Osteoblast (primary cell): Measurements from ENCODE around the gene DIP2B. TPM values are rescaled to one million over a fixed set of nuclear protein-coding genes. Genes with fewer than 3 reads are reported as not detected.

Experiments
- DNase-seq: peaks from one replicate; pipeline ENCODE4 v3.0.0; 2011; ENCODE audit warnings: low spot score, mixed read lengths; ENCODE audit not compliant: insufficient read length; ENCODE audit errors: missing footprints
- H2AFZ ChIP-seq: 2 replicates; pipeline ENCODE4 v1.6.0; 2011; ENCODE audit warnings: mild to moderate bottlenecking, low read length
- H3K27ac ChIP-seq: 2 replicates; pipeline ENCODE4 v1.5.1; 2011; ENCODE audit warnings: mild to moderate bottlenecking, low read depth, low read length, moderate library complexity
- H3K27me3 ChIP-seq: 2 replicates; pipeline ENCODE4 v1.6.0; 2012; ENCODE audit warnings: mild to moderate bottlenecking, control low read depth, inconsistent platforms, low read length, moderate library complexity; ENCODE audit not compliant: insufficient read depth
- H3K36me3 ChIP-seq: 2 replicates; pipeline ENCODE4 v1.5.1; 2011; ENCODE audit warnings: mild to moderate bottlenecking, low read length, control low read depth, moderate library complexity; ENCODE audit not compliant: insufficient read depth
- H3K4me1 ChIP-seq: 2 replicates; pipeline ENCODE4 v1.5.1; 2011; ENCODE audit warnings: mild to moderate bottlenecking, low read length, control low read depth, moderate library complexity; ENCODE audit not compliant: insufficient read depth
- H3K4me2 ChIP-seq: 2 replicates; pipeline ENCODE4 v1.6.0; 2011; ENCODE audit warnings: mild to moderate bottlenecking, low read length; ENCODE audit not compliant: insufficient read depth
- H3K4me3 ChIP-seq: fragments of 200-600 bp; sonication (generic); 3 replicates; pipeline ENCODE4 v1.5.1; 2012; ENCODE audit warnings: mild to moderate bottlenecking, low read length, inconsistent platforms; ENCODE audit not compliant: insufficient read depth
- H3K79me2 ChIP-seq: 2 replicates; pipeline ENCODE4 v1.6.0; 2012; ENCODE audit warnings: mild to moderate bottlenecking, low read length, control low read depth, inconsistent platforms; ENCODE audit not compliant: insufficient read depth
- H3K9me3 ChIP-seq: 2 replicates; pipeline ENCODE4 v1.5.1; 2011; ENCODE audit warnings: low read depth, low read length, control low read depth
- H4K20me1 ChIP-seq: 2 replicates; pipeline ENCODE4 v1.6.0; 2012; ENCODE audit warnings: mild to moderate bottlenecking, low read length, control low read depth; ENCODE audit not compliant: insufficient read depth
- total RNA-seq: library from RNA; depleted of rRNA; stranded (reverse); fragments of >200 nt; gene quantifications from 2 replicates; pipeline ENCODE4 v1.2.3, GENCODE V29; 2012
- TF ChIP-seq, protein P1 (sequence below): IDR thresholded peaks from 2 replicates; pipeline ENCODE4 v1.5.1; 2011; ENCODE audit warnings: mild to moderate bottlenecking, low read depth, low read length, moderate library complexity; ENCODE audit errors: extremely low read depth

The DIP2B gene
- total RNA-seq, 1 donor = 28.2 TPM

DNA sequence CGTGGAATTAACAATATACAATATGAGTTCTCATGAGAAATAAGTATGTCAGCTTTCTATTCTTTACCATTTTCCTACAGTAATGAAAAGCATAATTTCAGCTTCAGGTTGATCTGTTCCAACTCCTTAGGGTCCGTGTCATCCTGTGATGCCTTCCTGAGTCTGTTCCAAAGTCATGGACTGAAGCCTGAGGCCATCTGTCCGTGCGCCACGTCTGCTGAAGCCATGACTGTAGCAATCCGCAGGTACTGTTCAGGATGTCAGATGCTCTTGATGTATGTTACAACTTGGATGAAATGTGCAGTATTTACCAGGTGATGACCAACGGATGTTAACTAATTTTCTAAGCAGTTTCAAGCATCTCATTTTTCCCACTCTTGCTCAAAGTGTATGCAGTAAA lies 192.1 kb downstream of the DIP2B start:
- no peak overlapping the region for H3K27ac ChIP-seq
- no peak for DNase-seq
- no peaks in the 10 kb centered on the region for H3K27me3 ChIP-seq
- H3K4me3 ChIP-seq = no peak overlapping the region
- TF ChIP-seq, protein P1, sequence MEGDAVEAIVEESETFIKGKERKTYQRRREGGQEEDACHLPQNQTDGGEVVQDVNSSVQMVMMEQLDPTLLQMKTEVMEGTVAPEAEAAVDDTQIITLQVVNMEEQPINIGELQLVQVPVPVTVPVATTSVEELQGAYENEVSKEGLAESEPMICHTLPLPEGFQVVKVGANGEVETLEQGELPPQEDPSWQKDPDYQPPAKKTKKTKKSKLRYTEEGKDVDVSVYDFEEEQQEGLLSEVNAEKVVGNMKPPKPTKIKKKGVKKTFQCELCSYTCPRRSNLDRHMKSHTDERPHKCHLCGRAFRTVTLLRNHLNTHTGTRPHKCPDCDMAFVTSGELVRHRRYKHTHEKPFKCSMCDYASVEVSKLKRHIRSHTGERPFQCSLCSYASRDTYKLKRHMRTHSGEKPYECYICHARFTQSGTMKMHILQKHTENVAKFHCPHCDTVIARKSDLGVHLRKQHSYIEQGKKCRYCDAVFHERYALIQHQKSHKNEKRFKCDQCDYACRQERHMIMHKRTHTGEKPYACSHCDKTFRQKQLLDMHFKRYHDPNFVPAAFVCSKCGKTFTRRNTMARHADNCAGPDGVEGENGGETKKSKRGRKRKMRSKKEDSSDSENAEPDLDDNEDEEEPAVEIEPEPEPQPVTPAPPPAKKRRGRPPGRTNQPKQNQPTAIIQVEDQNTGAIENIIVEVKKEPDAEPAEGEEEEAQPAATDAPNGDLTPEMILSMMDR = no peak
- H3K4me1 ChIP-seq = no peaks in the 10 kb centered on the region
- no peak overlapping the region for H3K4me2 ChIP-seq
- no peaks in the 10 kb centered on the region for H3K9me3 ChIP-seq
- no peaks in the 10 kb centered on the region for H3K79me2 ChIP-seq
- H2AFZ ChIP-seq = no peak overlapping the region
- peaks cover 38% of the 10 kb centered on the region for H3K36me3 ChIP-seq
- H4K20me1 ChIP-seq = no peaks in the 10 kb centered on the region

DNA sequence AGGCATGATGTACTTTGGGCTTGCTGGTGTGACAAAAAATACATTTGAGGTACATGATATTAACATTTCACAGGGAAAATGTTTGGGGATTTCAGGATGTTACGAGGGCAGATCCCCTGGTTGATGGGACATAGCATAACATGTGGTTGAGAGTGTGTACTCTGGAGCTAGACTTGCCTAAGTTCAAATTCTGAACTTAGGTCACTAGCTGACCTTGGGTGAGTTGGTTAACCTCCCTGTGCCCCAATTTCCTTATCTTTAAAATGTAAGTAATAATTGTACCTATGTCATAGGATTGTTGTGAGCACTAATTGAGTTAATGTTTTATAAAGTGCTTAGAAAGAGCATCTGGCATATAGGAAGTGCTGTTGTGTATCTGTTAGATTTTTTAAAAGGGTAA lies 194.4 kb downstream of the DIP2B start:
- H3K36me3 ChIP-seq = peaks cover 38% of the 10 kb centered on the region
- H2AFZ ChIP-seq = no peak overlapping the region
- H3K27ac ChIP-seq = no peak overlapping the region
- no peak for DNase-seq
- no peaks in the 10 kb centered on the region for H3K79me2 ChIP-seq
- H3K4me3 ChIP-seq = no peak overlapping the region
- no peaks in the 10 kb centered on the region for H4K20me1 ChIP-seq
- TF ChIP-seq, protein P1 = no peak
- H3K27me3 ChIP-seq = no peaks in the 10 kb centered on the region
- H3K4me2 ChIP-seq = no peak overlapping the region
- H3K9me3 ChIP-seq = no peaks in the 10 kb centered on the region
- no peaks in the 10 kb centered on the region for H3K4me1 ChIP-seq

DNA sequence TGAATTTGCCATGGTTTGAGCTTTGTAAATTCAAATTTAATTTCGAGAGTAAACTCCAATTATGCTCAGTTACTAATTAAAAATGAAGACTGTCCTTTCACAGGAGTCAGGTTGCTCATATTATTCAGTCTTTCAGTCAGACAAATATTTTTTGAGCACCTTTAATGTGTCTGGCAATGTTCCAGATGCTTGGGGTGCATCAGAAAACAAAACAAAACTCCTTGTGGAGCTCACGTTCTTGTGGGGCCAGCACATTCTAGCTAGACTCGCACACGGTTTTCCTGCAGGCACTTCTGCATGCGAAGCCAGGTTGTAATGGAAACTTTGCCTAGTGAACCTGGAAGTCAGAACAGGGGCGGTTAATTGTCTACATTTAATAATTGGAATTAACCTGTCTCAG lies 195.2 kb downstream of the DIP2B start:
- Histone ChIP-seq H3K4me3 (no peak overlapping the region), H3K27me3 (no peaks in the 10 kb centered on the region), H4K20me1 (no peaks in the 10 kb centered on the region), H3K9me3 (no peaks in the 10 kb centered on the region), H3K27ac (no peak overlapping the region), H3K4me1 (no peaks in the 10 kb centered on the region), H2AFZ (no peak overlapping the region), H3K79me2 (no peaks in the 10 kb centered on the region), H3K36me3 (peaks cover 38% of the 10 kb centered on the region), H3K4me2 (no peak overlapping the region)
- TF ChIP-seq, protein P1 = no peak
- DNase-seq = no peak

DNA sequence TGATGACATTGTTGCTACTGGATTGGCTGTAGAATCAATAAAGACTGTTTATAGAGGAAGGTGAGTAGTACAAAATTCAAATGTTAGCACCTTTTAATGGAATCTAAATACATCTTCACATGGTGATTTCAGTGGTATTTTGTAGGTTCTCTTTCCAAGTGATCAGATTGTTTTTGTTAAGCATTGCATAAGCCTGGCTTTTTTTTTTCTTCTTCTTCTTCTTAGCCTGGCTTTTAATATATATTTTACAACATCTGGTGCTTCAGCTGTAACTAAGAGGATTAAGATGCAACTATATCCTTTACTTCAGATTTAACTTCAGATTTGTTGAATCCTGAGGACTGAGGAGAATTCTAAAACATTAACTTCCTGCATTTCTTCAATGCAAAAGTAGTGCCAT lies 201.8 kb downstream of the DIP2B start:
- no peaks in the 10 kb centered on the region for H3K4me1 ChIP-seq
- H3K9me3 ChIP-seq = no peaks in the 10 kb centered on the region
- no peak overlapping the region for H2AFZ ChIP-seq
- no peak overlapping the region for H3K4me2 ChIP-seq
- H3K27ac ChIP-seq = no peak overlapping the region
- no peak for DNase-seq
- H3K27me3 ChIP-seq = no peaks in the 10 kb centered on the region
- no peak overlapping the region for H3K4me3 ChIP-seq
- H3K79me2 ChIP-seq = no peaks in the 10 kb centered on the region
- peaks cover 9% of the 10 kb centered on the region for H3K36me3 ChIP-seq
- no peaks in the 10 kb centered on the region for H4K20me1 ChIP-seq
- TF ChIP-seq, protein P1 = no peak
